K562 (cell line): ENCODE measurements around the gene PNPLA2. TPM values are rescaled to one million over a fixed set of nuclear protein-coding genes. Genes with fewer than 3 reads are reported as not detected.

Experiments used
- CHD1 ChIP-seq: fragments of 200-600 bp; sonication (generic); IDR thresholded peaks from one replicate; pipeline ENCODE4 v1.6.1; 2012; ENCODE audit warnings: mild to moderate bottlenecking, moderate library complexity, low read length, inconsistent platforms
- CREB1 ChIP-seq, 2 experiments: sonication (generic) in 1 of 2; formaldehyde crosslinking in 1 of 2; IDR thresholded peaks; 2 replicates each; pipeline versions ENCODE4 v1.6.1 to v1.8.0; 2012 to 2022; ENCODE audit warnings: inconsistent platforms in 1 of 2, mild to moderate bottlenecking in 1 of 2, missing genetic modification reagents in 1 of 2, moderate library complexity in 1 of 2
- CTCF ChIP-seq, 3 experiments: IDR thresholded peaks in 2 of 3; conservative IDR thresholded peaks in 1 of 3; 2 replicates each; pipeline ENCODE4 v1.5.1; 2011 to 2012; ENCODE audit warnings: low read length in 3 of 3, mild to moderate bottlenecking in 3 of 3, control low read depth in 2 of 3, improper control_type of control experiment in 1 of 3, inconsistent platforms in 1 of 3, low read depth in 1 of 3, mixed read lengths in 1 of 3, moderate library complexity in 1 of 3; ENCODE audit not compliant: insufficient read depth in 2 of 3
- FIP1L1 ChIP-seq: fragments of 200-400 bp; formaldehyde crosslinking; IDR thresholded peaks from 2 replicates; pipeline ENCODE4 v1.6.1; 2018; ENCODE audit warnings: mild to moderate bottlenecking, low read depth, low read length; ENCODE audit not compliant: poor library complexity, severe bottlenecking
- GABPB1 ChIP-seq: sonication (generic); formaldehyde crosslinking; IDR thresholded peaks from 2 replicates; pipeline ENCODE4 v1.8.0; 2022; ENCODE audit warnings: mild to moderate bottlenecking, missing genetic modification reagents
- HNRNPL ChIP-seq: fragments of 200-400 bp; formaldehyde crosslinking; IDR thresholded peaks from 2 replicates; pipeline ENCODE4 v1.6.1; 2017; ENCODE audit warnings: low read depth, mild to moderate bottlenecking, low read length
- MYC ChIP-seq, 2 experiments: fragments of 250-450 bp in 1 of 2; sonication (Bioruptor Pico) in 1 of 2; IDR thresholded peaks; 2 replicates each; pipeline versions ENCODE4 v1.5.1 to v1.6.1; 2012 to 2021; ENCODE audit warnings: low read depth in 2 of 2, borderline replicate concordance in 1 of 2, improper control_type of control experiment in 1 of 2, low read length in 1 of 2, mild to moderate bottlenecking in 1 of 2, moderate library complexity in 1 of 2
- NR1H2 ChIP-seq: sonication (generic); formaldehyde crosslinking; IDR thresholded peaks from 2 replicates; pipeline ENCODE4 v1.4.0; 2020; ENCODE audit warnings: mild to moderate bottlenecking, missing genetic modification reagents
- NR3C1 ChIP-seq: sonication (generic); formaldehyde crosslinking; IDR thresholded peaks from 2 replicates; pipeline ENCODE4 v1.8.1; 2022; ENCODE audit warnings: missing genetic modification reagents
- NRF1 ChIP-seq, 2 experiments: fragments of 450-650 bp; IDR thresholded peaks in 1 of 2; conservative IDR thresholded peaks in 1 of 2; 2 replicates each; pipeline ENCODE4 v1.6.1; 2014; ENCODE audit warnings: mild to moderate bottlenecking in 2 of 2
- PHB ChIP-seq: fragments of 250-450 bp; sonication (Bioruptor Pico); IDR thresholded peaks from 2 replicates; pipeline ENCODE4 v1.5.0; 2021
- PML ChIP-seq: IDR thresholded peaks from 2 replicates; pipeline ENCODE4 v1.6.1; 2012; ENCODE audit warnings: low read length, inconsistent platforms
- RB1 ChIP-seq: fragments of 450-650 bp; IDR thresholded peaks from 2 replicates; pipeline ENCODE4 v1.6.1; 2017; ENCODE audit warnings: low read depth, mild to moderate bottlenecking
- RBBP5 ChIP-seq: fragments of 200-600 bp; sonication (generic); IDR thresholded peaks from 2 replicates; pipeline ENCODE4 v1.6.1; 2012; ENCODE audit warnings: borderline replicate concordance, mild to moderate bottlenecking, low read length, control low read depth, inconsistent platforms; ENCODE audit not compliant: insufficient read depth, poor library complexity, severe bottlenecking
- RBFOX2 ChIP-seq: fragments of 200-400 bp; formaldehyde crosslinking; IDR thresholded peaks from 2 replicates; pipeline ENCODE4 v1.6.1; 2017; ENCODE audit warnings: low read depth, mild to moderate bottlenecking, low read length, moderate library complexity
- RCOR1 ChIP-seq, 2 experiments: IDR thresholded peaks; 2 replicates each; pipeline ENCODE4 v1.6.1; 2012; ENCODE audit warnings: low read depth in 2 of 2, low read length in 2 of 2, borderline replicate concordance in 1 of 2, improper control_type of control experiment in 1 of 2
- YY1 ChIP-seq, 3 experiments: IDR thresholded peaks; 2 replicates each; pipeline ENCODE4 v1.6.1; 2011; ENCODE audit warnings: low read length in 2 of 3, mild to moderate bottlenecking in 2 of 3, moderate library complexity in 2 of 3, borderline replicate concordance in 1 of 3, control low read depth in 1 of 3, low read depth in 1 of 3; ENCODE audit not compliant: insufficient read depth in 3 of 3, insufficient replicate concordance in 2 of 3, control insufficient read depth in 1 of 3, insufficient read length in 1 of 3; ENCODE audit errors: extremely low read depth in 1 of 3
- ZBTB7A ChIP-seq: IDR thresholded peaks from 2 replicates; pipeline ENCODE4 v1.6.1; 2011; ENCODE audit warnings: low read depth, mild to moderate bottlenecking, low read length, moderate library complexity, borderline replicate concordance; ENCODE audit not compliant: control insufficient read depth
- ZNF263 ChIP-seq: sonication (generic); formaldehyde crosslinking; IDR thresholded peaks from 2 replicates; pipeline ENCODE4 v1.8.0; 2022; ENCODE audit warnings: mild to moderate bottlenecking, missing genetic modification reagents, borderline replicate concordance
- polyA plus RNA-seq, 8 experiments: library from polyadenylated mRNA; depleted of rRNA in 4 of 8; stranded (reverse) in 5 of 8; unstranded in 3 of 8; fragments of >200 nt; fragmentation: Nextera tagmentation in 2 of 8; fragmentation: Illumina TruSeq in 1 of 8; extraction: Ambion mirVana in 2 of 8; extraction: Trizol in 1 of 8; gene quantifications; 2 replicates each; pipeline versions ENCODE4 v1.2.1 to v1.2.3, GENCODE V29; 2011 to 2014; ENCODE audit warnings: inconsistent platforms in 1 of 8, missing spikeins in 1 of 8
- total RNA-seq, 7 experiments: library from RNA; depleted of rRNA in 6 of 7; stranded (reverse); fragments of >200 nt in 6 of 7; fragmentation: Illumina TruSeq in 2 of 7; extraction: Trizol in 2 of 7; gene quantifications; 2 replicates each; pipeline versions ENCODE4 v1.2.1 to v1.2.3, GENCODE V29; 2011 to 2021; ENCODE audit warnings: low replicate concordance in 1 of 7
- TF ChIP-seq, protein P1 (sequence below), 2 experiments: IDR thresholded peaks; 2 replicates each; pipeline ENCODE4 v1.6.1; 2011; ENCODE audit warnings: borderline replicate concordance in 1 of 2, control low read depth in 1 of 2, low read depth in 1 of 2, low read length in 1 of 2, mild to moderate bottlenecking in 1 of 2, mixed read lengths in 1 of 2, moderate library complexity in 1 of 2; ENCODE audit not compliant: insufficient read depth in 1 of 2, insufficient read length in 1 of 2, poor library complexity in 1 of 2, severe bottlenecking in 1 of 2; ENCODE audit errors: extremely low read depth in 1 of 2

Gene PNPLA2
- total and polyA plus RNA-seq, 9 of the 15 experiments (the other 6 are each of a cell fraction or from before 2014, with no cell fraction given): 0.39 to 87.1 (median 8.4) TPM

- TF ChIP-seq NR1H2 (peak; percentile 78; the same call in 1 of the 2 replicates), CHD1 (peak; percentile 83), RBFOX2 (peak; percentile 73), FIP1L1 (peak; percentile 58), MYC (IDR thresholded peaks at IDR 0.05; ENCODE audit: low read depth, low read length) (peak; percentile 33; the same call in 1 of the 2 replicates), MYC (CRISPR knock-in tag; IDR thresholded peaks at IDR 0.05; ENCODE audit: borderline replicate concordance, low read depth) (no peak; the same call in 1 of the 2 replicates), RBBP5 (peak; percentile 63), ZBTB7A (peak; percentile 53), PHB (peak; percentile 78; the same call in 1 of the 2 replicates), CREB1 (IDR thresholded peaks at IDR 0.05) (no peak), CREB1 (CRISPR knock-in tag; IDR thresholded peaks at IDR 0.05) (0 out of 2 replicates have a peak, but pooled peaks have one; percentile 10), YY1 (IDR thresholded peaks at IDR 0.05; ENCODE audit: borderline replicate concordance in 1 of 3, control insufficient read depth in 1 of 3, extremely low read depth in 1 of 3, insufficient read depth in 3 of 3, insufficient read length in 1 of 3, insufficient replicate concordance in 2 of 3, low read depth in 1 of 3, low read length in 2 of 3) (no peak), NRF1 (conservative IDR thresholded peaks at IDR 0.05 in 1 of 2, IDR thresholded peaks at IDR 0.05 in 1 of 2) (peak in 1 of 2 experiments; percentile 18; a peak in 1 of 4 replicates), ZNF263 (peak; percentile 52; the same call in 1 of the 2 replicates), HNRNPL (0 out of 2 replicates have a peak, but pooled peaks have one; percentile 28), NR3C1 (CRISPR knock-in tag) (0 out of 2 replicates have a peak, but pooled peaks have one; percentile 14), RB1 (peak; percentile 45), RCOR1 (IDR thresholded peaks at IDR 0.05; ENCODE audit: borderline replicate concordance in 1 of 2, low read depth in 2 of 2, low read length in 2 of 2) (no peak), CTCF (IDR thresholded peaks at IDR 0.05 in 2 of 3, conservative IDR thresholded peaks at IDR 0.05 in 1 of 3; ENCODE audit: insufficient read depth in 2 of 3, low read depth in 1 of 3, low read length in 3 of 3) (peak in 2 of 3 experiments; percentile 10 to 12; a peak in 2 of 6 replicates), GABPB1 (CRISPR knock-in tag) (peak; percentile 44; the same call in 1 of the 2 replicates), PML (peak; percentile 7; the same call in 1 of the 2 replicates)
- TF ChIP-seq, protein P1, sequence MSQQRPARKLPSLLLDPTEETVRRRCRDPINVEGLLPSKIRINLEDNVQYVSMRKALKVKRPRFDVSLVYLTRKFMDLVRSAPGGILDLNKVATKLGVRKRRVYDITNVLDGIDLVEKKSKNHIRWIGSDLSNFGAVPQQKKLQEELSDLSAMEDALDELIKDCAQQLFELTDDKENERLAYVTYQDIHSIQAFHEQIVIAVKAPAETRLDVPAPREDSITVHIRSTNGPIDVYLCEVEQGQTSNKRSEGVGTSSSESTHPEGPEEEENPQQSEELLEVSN (IDR thresholded peaks at IDR 0.05; ENCODE audit: borderline replicate concordance in 1 of 2, extremely low read depth in 1 of 2, insufficient read depth in 1 of 2, insufficient read length in 1 of 2, low read depth in 1 of 2, low read length in 1 of 2, poor library complexity in 1 of 2, severe bottlenecking in 1 of 2): peak; percentile 19 to 69
Measured at GRCh38 chr11:776561-777287, 42.0 kb upstream of the PNPLA2 start (continued).
